PC-9 (cell line): ENCODE results near the gene ZNF695. TPM values are rescaled to one million over a fixed set of nuclear protein-coding genes. Genes with fewer than 3 reads are reported as not detected.

Source experiments
- BruUV-seq: library from RNA; stranded (reverse); fragments of 400-500 nt; replicated peaks from 2 replicates; lab custom pipeline; 2021; lab: Mats Ljungman, UMichigan
- CTCF ChIA-PET: fragments of 300-600 bp; sonication (Branson Sonifier 250); formaldehyde crosslinking; loops from one replicate; lab custom pipeline; 2022; ENCODE audit warnings: antibody characterized with exemption; lab: Charles Lee
- POLR2A ChIA-PET: fragments of 300-600 bp; sonication (Branson Sonifier 250); formaldehyde crosslinking; loops from one replicate; lab custom pipeline; 2022; ENCODE audit warnings: antibody characterized with exemption; ENCODE audit not compliant: unreplicated experiment; lab: Charles Lee
- DNase-seq, 2 experiments: peaks; one replicate each; pipeline versions ENCODE4 v3.0.0 to v3.0.0-alpha.2; 2015 to 2022; ENCODE audit warnings: mixed read lengths in 1 of 2
- H2AFZ ChIP-seq: fragments of 200-600 bp; sonication (generic); 2 replicates; pipeline ENCODE4 v1.8.1; 2017; ENCODE audit warnings: antibody characterized with exemption
- H3F3A ChIP-seq: fragments of 200-600 bp; sonication (generic); 2 replicates; pipeline ENCODE4 v1.8.1; 2017; ENCODE audit warnings: antibody characterized with exemption, mild to moderate bottlenecking, low read depth; ENCODE audit not compliant: insufficient read depth
- H3K27ac ChIP-seq: fragments of 200-600 bp; sonication (generic); 2 replicates; pipeline ENCODE4 v1.6.1; 2016; ENCODE audit warnings: mixed run types
- H3K27me3 ChIP-seq: fragments of 200-600 bp; sonication (generic); 2 replicates; pipeline ENCODE4 v1.6.1; 2016; ENCODE audit warnings: low read depth, mixed run types; ENCODE audit not compliant: insufficient read depth
- H3K36me3 ChIP-seq: fragments of 200-600 bp; sonication (generic); 2 replicates; pipeline ENCODE4 v1.6.1; 2016; ENCODE audit warnings: low read depth, mixed run types
- H3K4me1 ChIP-seq: fragments of 200-600 bp; sonication (generic); replicated peaks from 2 replicates; pipeline ENCODE4 v1.6.1; 2016; ENCODE audit warnings: mixed run types; ENCODE audit not compliant: insufficient read depth
- H3K4me2 ChIP-seq: fragments of 200-600 bp; sonication (generic); 2 replicates; pipeline ENCODE4 v1.6.1; 2017; ENCODE audit warnings: mixed run types
- H3K4me3 ChIP-seq: fragments of 200-600 bp; sonication (generic); 2 replicates; pipeline ENCODE4 v1.6.1; 2016; ENCODE audit warnings: mixed run types
- H3K79me2 ChIP-seq: fragments of 200-600 bp; sonication (generic); 2 replicates; pipeline ENCODE4 v1.6.1; 2017; ENCODE audit warnings: low read depth, mixed run types
- H3K9me2 ChIP-seq: fragments of 200-600 bp; sonication (generic); 2 replicates; pipeline ENCODE4 v1.8.1; 2017; ENCODE audit warnings: mild to moderate bottlenecking; ENCODE audit not compliant: insufficient read depth
- H3K9me3 ChIP-seq: fragments of 200-600 bp; sonication (generic); 2 replicates; pipeline ENCODE4 v1.8.1; 2016; ENCODE audit warnings: low read depth; ENCODE audit not compliant: insufficient read depth
- H4K20me1 ChIP-seq: fragments of 200-600 bp; sonication (generic); 2 replicates; pipeline ENCODE4 v1.8.1; 2017; ENCODE audit not compliant: insufficient read depth
- CTCF ChIP-seq: fragments of 200-600 bp; sonication (generic); conservative IDR thresholded peaks from 2 replicates; pipeline ENCODE4 v1.6.1; 2017; ENCODE audit warnings: mixed run types, antibody characterized with exemption, mild to moderate bottlenecking, moderate library complexity
- EZH2 ChIP-seq: fragments of 200-600 bp; sonication (generic); IDR thresholded peaks from 2 replicates; pipeline ENCODE4 v1.8.0; 2017; ENCODE audit warnings: antibody characterized with exemption, low read depth
- intact Hi-C: fragments of 100-400 bp; cut with micrococcal nuclease; formaldehyde crosslinking; loops from one replicate; pipeline ENCODE4 v1.10.0; 2022; ENCODE audit not compliant: unreplicated experiment
- total RNA-seq: library from RNA; stranded (reverse); gene quantifications from 2 replicates; pipeline ENCODE4 v1.2.3, GENCODE V29; 2021

The ZNF695 gene
- total RNA-seq, 1 experiment from 2014 or later: 9.8 TPM

DNA sequence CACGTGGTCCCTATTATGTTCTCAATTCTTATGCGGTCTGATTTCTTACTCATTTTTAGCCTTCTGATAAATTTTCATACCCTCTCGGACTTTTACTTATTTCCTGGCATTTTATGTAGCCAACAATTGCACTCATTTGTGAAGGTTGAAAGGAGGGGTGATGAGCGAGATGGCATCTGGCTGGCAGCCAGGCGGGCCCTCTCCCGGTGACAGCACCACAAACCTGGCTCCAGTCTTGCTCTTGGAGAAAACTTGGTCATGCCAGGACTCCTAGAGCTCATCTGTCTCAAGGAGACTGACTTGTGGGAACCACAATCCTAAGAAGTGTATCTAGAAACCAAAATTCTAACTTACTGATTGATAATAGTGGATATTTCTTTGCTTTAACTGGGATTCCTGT is 61.5 kb downstream of the ZNF695 start:
- H2AFZ ChIP-seq: no peak overlapping the region
- no peaks in the 10 kb centered on the region for H4K20me1 ChIP-seq
- no TSS peak for BruUV-seq
- H3F3A ChIP-seq: no peaks in the 10 kb centered on the region
- POLR2A ChIA-PET: no interaction called here
- H3K36me3 ChIP-seq: no peaks in the 10 kb centered on the region
- H3K4me1 ChIP-seq: no peaks in the 10 kb centered on the region
- CTCF ChIA-PET: interaction anchor here (0.5 kb wide), 1 partner anchor 207 kb away, joined by 3 read pairs; no protein-coding TSS in a partner anchor
- H3K9me2 ChIP-seq: no peaks in the 10 kb centered on the region
- H3K4me2 ChIP-seq: no peak overlapping the region
- no peaks in the 10 kb centered on the region for H3K79me2 ChIP-seq
- intact Hi-C loops: no loop called here
- no peak for DNase-seq
- no peak for TF ChIP-seq EZH2
- TF ChIP-seq CTCF: no peak
- H3K4me3 ChIP-seq: no peak overlapping the region
- H3K27ac ChIP-seq: no peak overlapping the region
- H3K27me3 ChIP-seq: no peaks in the 10 kb centered on the region
- H3K9me3 ChIP-seq: no peaks in the 10 kb centered on the region

Other genes with a start within 250 kb of the ZNF695 start
- gene AHCTF1, start 76.1 kb downstream of the ZNF695 start, total RNA-seq: 27.8 and 34.3 TPM in 2 replicates
- gene ZNF670, start 70.8 kb upstream of the ZNF695 start, total RNA-seq: 2.4 and 2.5 TPM in 2 replicates
- gene ZNF669, start 96.3 kb upstream of the ZNF695 start, total RNA-seq: 5.3 and 7.0 TPM in 2 replicates
- gene ZNF124, start 164.0 kb upstream of the ZNF695 start, total RNA-seq: 9.5 and 10.1 TPM in 2 replicates
- not detected in 2 replicates for gene VN1R5, start 248.0 kb upstream of the ZNF695 start, total RNA-seq